HUES6 (cell line): ENCODE results near the gene CTBP2.
"Not testable (repeated sequence)": the region's sequence is repeated elsewhere in the genome, so short reads cannot be mapped to it uniquely, and the experiment has no call there.

ENCODE experiments used
- H3K27ac ChIP-seq: 2 replicates; pipeline ENCODE4 v1.7.0; 2013; ENCODE audit warnings: low read depth, mild to moderate bottlenecking, low read length, inconsistent platforms
- H3K27me3 ChIP-seq: 2 replicates; pipeline ENCODE4 v1.6.1; 2013; ENCODE audit warnings: low read length; ENCODE audit not compliant: control insufficient read depth, insufficient read depth
- H3K36me3 ChIP-seq: 2 replicates; pipeline ENCODE4 v1.6.1; 2013; ENCODE audit warnings: low read length; ENCODE audit not compliant: control insufficient read depth, insufficient read depth
- H3K4me1 ChIP-seq: 2 replicates; pipeline ENCODE4 v1.6.1; 2013; ENCODE audit warnings: low read length; ENCODE audit not compliant: control insufficient read depth, insufficient read depth
- H3K4me3 ChIP-seq: 2 replicates; pipeline ENCODE4 v1.5.1; 2013; ENCODE audit warnings: low read depth, low read length
- H3K9ac ChIP-seq: one replicate; pipeline ENCODE4 v1.6.1; 2013; ENCODE audit warnings: mild to moderate bottlenecking, low read length
- H3K9me3 ChIP-seq: 2 replicates; pipeline ENCODE4 v1.6.1; 2013; ENCODE audit warnings: low read depth, low read length; ENCODE audit not compliant: control insufficient read depth, insufficient read depth

Gene CTBP2

GRCh38 chr10:125066764-125067450 is 93.5 kb downstream of the CTBP2 start:
- H3K36me3 ChIP-seq = peaks cover 44% of the 10 kb centered on the region
- H3K4me1 ChIP-seq = peaks cover 36% of the 10 kb centered on the region
- H3K4me3 ChIP-seq = no peak overlapping the region
- H3K9me3 ChIP-seq = no peaks in the 10 kb centered on the region
- no peak overlapping the region for H3K27ac ChIP-seq
- H3K9ac ChIP-seq = no peak overlapping the region
- no peaks in the 10 kb centered on the region for H3K27me3 ChIP-seq

GRCh38 chr10:125064681-125065492 is 95.5 kb downstream of the CTBP2 start:
- Histone ChIP-seq H3K9ac (no peak overlapping the region), H3K4me3 (no peak overlapping the region), H3K9me3 (no peaks in the 10 kb centered on the region), H3K27me3 (no peaks in the 10 kb centered on the region), H3K27ac (no peak overlapping the region), H3K4me1 (peaks cover 49% of the 10 kb centered on the region), H3K36me3 (peaks cover 43% of the 10 kb centered on the region)

DNA sequence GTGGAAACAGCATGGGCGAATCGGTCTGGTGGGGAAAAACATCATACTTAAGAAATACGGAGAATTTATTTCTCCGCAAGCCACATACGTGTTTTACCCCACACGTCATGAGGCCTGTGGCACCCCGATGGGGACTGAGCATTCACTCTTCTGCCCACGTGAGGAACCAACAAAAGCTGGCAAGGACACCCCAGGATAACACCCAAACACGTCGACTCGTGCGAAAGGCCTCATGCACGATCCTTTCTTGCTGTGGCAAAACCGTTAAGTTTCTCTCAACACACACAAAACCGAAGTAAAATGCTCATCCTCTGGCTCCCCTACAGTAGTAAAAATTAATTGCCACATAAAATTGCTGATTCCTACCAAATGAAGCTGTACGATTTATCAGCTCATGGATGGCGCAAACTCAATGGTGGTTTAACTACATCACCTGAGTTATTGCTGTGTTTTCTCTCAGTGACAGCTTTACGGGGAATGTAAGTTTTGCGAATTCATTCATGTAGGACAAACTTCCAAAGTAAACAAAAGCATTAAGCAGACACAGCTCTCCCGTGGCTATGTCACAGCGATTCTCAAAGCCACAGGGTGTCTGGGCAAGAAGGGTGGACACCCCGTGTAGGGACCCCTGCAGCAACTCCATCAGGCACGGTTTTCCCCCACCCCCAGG is 97.0 kb downstream of the CTBP2 start:
- Histone ChIP-seq H3K4me1 (peaks cover 55% of the 10 kb centered on the region), H3K27ac (no peak overlapping the region), H3K36me3 (peaks cover 52% of the 10 kb centered on the region), H3K9me3 (no peaks in the 10 kb centered on the region), H3K27me3 (no peaks in the 10 kb centered on the region), H3K4me3 (no peak overlapping the region), H3K9ac (no peak overlapping the region)

DNA sequence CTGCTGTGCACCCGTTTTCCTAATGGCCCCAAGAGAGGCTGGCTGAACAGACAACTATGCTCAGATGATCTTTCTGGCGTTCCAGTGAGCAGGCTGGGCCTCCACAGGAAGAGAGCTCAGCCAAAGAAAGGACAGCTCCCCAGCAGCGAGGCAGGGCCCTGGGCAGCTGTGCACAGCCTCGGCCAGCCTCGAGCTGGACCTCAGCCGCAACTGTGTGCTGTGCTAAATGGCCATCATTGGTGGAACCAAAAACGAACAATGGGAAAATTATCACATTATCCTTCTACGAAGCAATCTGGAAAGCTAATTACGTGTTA is 97.5 kb downstream of the CTBP2 start:
- Histone ChIP-seq H3K4me1 (peaks cover 59% of the 10 kb centered on the region), H3K27ac (no peak overlapping the region), H3K9ac (no peak overlapping the region), H3K36me3 (peaks cover 48% of the 10 kb centered on the region), H3K9me3 (no peaks in the 10 kb centered on the region), H3K27me3 (no peaks in the 10 kb centered on the region), H3K4me3 (no peak overlapping the region)

GRCh38 chr10:125062227-125062913 is 98.0 kb downstream of the CTBP2 start:
- no peak overlapping the region for H3K9ac ChIP-seq
- H3K4me1 ChIP-seq = peaks cover 64% of the 10 kb centered on the region
- no peaks in the 10 kb centered on the region for H3K9me3 ChIP-seq
- no peak overlapping the region; the same call in 1 of the 2 replicates for H3K27ac ChIP-seq
- H3K36me3 ChIP-seq = peaks cover 49% of the 10 kb centered on the region
- no peak overlapping the region for H3K4me3 ChIP-seq
- H3K27me3 ChIP-seq = no peaks in the 10 kb centered on the region

DNA sequence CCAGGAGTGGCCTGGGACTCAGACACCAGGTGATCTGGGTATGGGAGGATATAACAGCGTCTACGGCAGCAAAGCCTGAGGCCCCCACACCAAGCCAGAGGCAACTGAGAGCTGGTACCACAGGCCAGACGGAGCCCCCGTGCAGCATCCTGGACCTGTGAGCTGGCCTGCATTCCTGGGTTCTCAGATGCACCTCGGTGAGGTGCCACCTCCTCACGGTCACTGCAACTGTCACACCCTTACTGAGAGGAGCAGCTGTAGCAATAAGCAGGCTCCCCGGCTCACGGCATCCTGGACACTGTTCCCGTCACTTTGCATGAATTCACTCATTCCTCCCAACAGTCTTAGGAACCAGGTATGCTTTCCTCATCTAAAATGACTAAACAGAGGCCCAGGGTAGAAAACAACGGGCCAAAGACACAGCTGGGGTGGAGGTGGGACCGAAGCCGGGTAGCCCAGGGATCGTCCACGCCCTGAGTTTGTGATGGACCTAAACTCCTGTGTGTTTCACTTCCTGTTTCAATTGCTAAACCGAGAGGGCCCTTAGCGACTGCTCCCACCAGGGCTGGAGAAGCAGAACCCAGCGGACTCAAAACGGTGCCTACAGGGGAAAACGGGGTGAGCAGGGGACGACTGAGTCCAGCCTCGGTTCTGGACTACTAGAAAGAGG is 98.7 kb downstream of the CTBP2 start:
- Histone ChIP-seq H3K4me1 (peaks cover 70% of the 10 kb centered on the region), H3K9me3 (no peaks in the 10 kb centered on the region), H3K27ac (no peak overlapping the region; the same call in 1 of the 2 replicates), H3K9ac (no peak overlapping the region), H3K27me3 (no peaks in the 10 kb centered on the region), H3K36me3 (peaks cover 54% of the 10 kb centered on the region), H3K4me3 (no peak overlapping the region)

GRCh38 chr10:125060826-125061556 is 99.4 kb downstream of the CTBP2 start:
- Histone ChIP-seq H3K27me3 (no peaks in the 10 kb centered on the region), H3K4me3 (no peak overlapping the region), H3K4me1 (peaks cover 72% of the 10 kb centered on the region), H3K9me3 (no peaks in the 10 kb centered on the region), H3K36me3 (peaks cover 53% of the 10 kb centered on the region), H3K9ac (no peak overlapping the region), H3K27ac (no peak overlapping the region)

DNA sequence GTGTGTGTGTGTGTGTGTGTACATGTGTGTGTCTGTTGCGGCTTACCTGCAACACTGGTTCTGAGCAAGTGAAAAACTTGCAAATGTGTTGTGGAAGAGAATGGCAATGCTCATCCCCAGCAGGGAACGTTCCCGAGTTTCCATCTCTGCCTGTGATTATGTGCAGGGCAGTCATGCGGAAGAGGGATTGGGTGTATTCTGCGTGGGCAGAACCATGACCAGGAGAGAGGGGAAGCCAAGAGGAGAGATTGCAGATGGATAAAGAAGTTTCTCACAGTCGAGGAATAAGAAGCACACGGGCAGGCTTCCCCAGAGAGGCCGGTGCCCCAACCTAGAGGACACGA is 99.9 kb downstream of the CTBP2 start:
- no peak overlapping the region for H3K4me3 ChIP-seq
- H3K9me3 ChIP-seq = no peaks in the 10 kb centered on the region
- no peak overlapping the region for H3K9ac ChIP-seq
- H3K4me1 ChIP-seq = peaks cover 69% of the 10 kb centered on the region
- no peak overlapping the region for H3K27ac ChIP-seq
- no peaks in the 10 kb centered on the region for H3K27me3 ChIP-seq
- H3K36me3 ChIP-seq = peaks cover 49% of the 10 kb centered on the region

GRCh38 chr10:125060026-125060425 is 100.3 kb downstream of the CTBP2 start:
- H3K9me3 ChIP-seq = no peaks in the 10 kb centered on the region
- H3K36me3 ChIP-seq = peaks cover 50% of the 10 kb centered on the region
- H3K4me1 ChIP-seq = peaks cover 69% of the 10 kb centered on the region
- no peak overlapping the region for H3K9ac ChIP-seq
- H3K27me3 ChIP-seq = no peaks in the 10 kb centered on the region
- no peak overlapping the region for H3K4me3 ChIP-seq
- H3K27ac ChIP-seq = no peak overlapping the region

DNA sequence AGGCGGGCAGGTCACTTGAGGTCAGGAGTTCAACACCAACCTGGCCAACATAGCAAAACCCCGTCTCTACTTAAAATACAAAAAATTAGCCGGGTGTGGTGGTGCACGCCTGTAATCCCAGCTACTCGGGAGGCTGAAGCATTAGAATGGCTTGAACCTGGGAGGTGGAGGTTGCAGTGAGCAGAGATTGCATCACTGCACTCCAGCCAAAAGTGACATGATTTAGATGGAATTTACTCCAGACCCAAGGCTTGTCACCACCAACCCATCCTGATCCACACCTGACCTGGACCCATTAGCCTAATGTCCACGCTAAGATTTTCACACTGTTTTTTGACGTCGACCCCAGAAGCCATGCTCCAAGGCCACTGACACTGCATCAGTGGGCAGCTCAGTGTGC is 101.0 kb downstream of the CTBP2 start:
- H3K36me3 ChIP-seq = peaks cover 57% of the 10 kb centered on the region
- H3K27ac ChIP-seq = not testable (repeated sequence)

More for the DNA sequence above, 101.0 kb downstream of the CTBP2 start:
- peaks cover 62% of the 10 kb centered on the region for H3K4me1 ChIP-seq
- H3K27me3 ChIP-seq, H3K4me3 ChIP-seq, H3K9ac ChIP-seq, H3K9me3 ChIP-seq: not testable (repeated sequence)
